Hematopoietic multipotent progenitor cell (in vitro differentiated cells): ENCODE data around the gene TCHHL1. TPM values are rescaled to one million over a fixed set of nuclear protein-coding genes. Genes with fewer than 3 reads are reported as not detected.
"Not testable (repeated sequence)": the region's sequence is repeated elsewhere in the genome, so short reads cannot be mapped to it uniquely, and the experiment has no call there.

ENCODE experiments used
- DNase-seq, 3 donors: peaks; one replicate each; pipeline ENCODE4 v3.0.0-alpha.2; 2011 to 2015; ENCODE audit warnings: low read depth in 2 of 3, low spot score in 2 of 3
- total RNA-seq: library from RNA; depleted of rRNA; stranded (reverse); fragments of >200 nt; gene quantifications from one replicate; pipeline ENCODE4 v1.2.3, GENCODE V29; 2012

TCHHL1 gene
- total RNA-seq, 1 donor: not detected

- no peak for DNase-seq
Observed at GRCh38 chr1:152096931-152097330, 8.1 kb upstream of the TCHHL1 start.

- no peak for DNase-seq
Observed at GRCh38 chr1:152086760-152087159, 2.1 kb downstream of the TCHHL1 start.

- peak in 2 of 3 donors; percentile 44 to 66 for DNase-seq
Observed at GRCh38 chr1:152084853-152085252, 4.0 kb downstream of the TCHHL1 start.

GRCh38 chr1:152081026-152081425, 7.8 kb downstream of the TCHHL1 start:
- not testable (repeated sequence) for DNase-seq

GRCh38 chr1:152080494-152080893, 8.4 kb downstream of the TCHHL1 start:
- not testable (repeated sequence) for DNase-seq

GRCh38 chr1:152078831-152079441, 9.9 kb downstream of the TCHHL1 start:
- DNase-seq: no peak

GRCh38 chr1:152072311-152072710, 16.6 kb downstream of the TCHHL1 start:
- no peak for DNase-seq

- DNase-seq: no peak
Observed at GRCh38 chr1:152071123-152071522, 17.7 kb downstream of the TCHHL1 start.

- DNase-seq: no peak
Observed at GRCh38 chr1:152067929-152068328, 20.9 kb downstream of the TCHHL1 start.

- no peak for DNase-seq
Observed at GRCh38 chr1:152067150-152067549, 21.7 kb downstream of the TCHHL1 start.

GRCh38 chr1:152061952-152062351, 26.9 kb downstream of the TCHHL1 start:
- DNase-seq: no peak

- DNase-seq: no peak
Observed at GRCh38 chr1:152053375-152053774, 35.5 kb downstream of the TCHHL1 start.

- peak; percentile 61 to 85 (median 65) for DNase-seq
Observed at GRCh38 chr1:152052606-152053005, 36.3 kb downstream of the TCHHL1 start.

GRCh38 chr1:152050886-152051675, 37.8 kb downstream of the TCHHL1 start:
- no peak for DNase-seq

- DNase-seq: peak in 1 of 3 donors; percentile 5
Observed at GRCh38 chr1:152049291-152050083, 39.4 kb downstream of the TCHHL1 start.

GRCh38 chr1:152048416-152049009, 40.4 kb downstream of the TCHHL1 start:
- peak in 2 of 3 donors; percentile 83 to 88 for DNase-seq

- peak; percentile 61 to 96 (median 96) for DNase-seq
Observed at GRCh38 chr1:152047730-152048415, 41.0 kb downstream of the TCHHL1 start.

- DNase-seq: no peak
Observed at GRCh38 chr1:152047413-152047729, 41.5 kb downstream of the TCHHL1 start.

GRCh38 chr1:152044386-152044785, 44.5 kb downstream of the TCHHL1 start:
- DNase-seq: no peak

- DNase-seq: no peak
Observed at GRCh38 chr1:152043870-152044269, 45.0 kb downstream of the TCHHL1 start.

GRCh38 chr1:152042030-152042429, 46.8 kb downstream of the TCHHL1 start:
- DNase-seq: no peak
